K562 (cell line): ENCODE data around the gene SESN2. TPM values are rescaled to one million over a fixed set of nuclear protein-coding genes. Genes with fewer than 3 reads are reported as not detected.

Experiments used
- ARNT ChIP-seq, 2 experiments: fragments of 450-650 bp; IDR thresholded peaks; 2 replicates each; pipeline ENCODE4 v1.6.1; 2016; ENCODE audit warnings: mild to moderate bottlenecking in 1 of 2
- DDX20 ChIP-seq: fragments of 450-650 bp; IDR thresholded peaks from 2 replicates; pipeline ENCODE4 v1.6.1; 2016; ENCODE audit warnings: missing genetic modification characterization, low read depth, mild to moderate bottlenecking, missing compliant biosample characterization, moderate library complexity
- FOS ChIP-seq: IDR thresholded peaks from 3 replicates; pipeline ENCODE4 v1.6.1; 2011; ENCODE audit not compliant: insufficient read length; ENCODE audit errors: extremely low read depth
- GTF2A2 ChIP-seq: IDR thresholded peaks from 2 replicates; pipeline ENCODE4 v1.6.1; 2016; ENCODE audit warnings: mild to moderate bottlenecking, missing genetic modification characterization, missing compliant biosample characterization
- HMGN3 ChIP-seq: IDR thresholded peaks from 2 replicates; pipeline ENCODE4 v1.6.1; 2011; ENCODE audit warnings: borderline replicate concordance, low read depth, mild to moderate bottlenecking, mixed read lengths, low read length; ENCODE audit not compliant: insufficient read length; ENCODE audit errors: extremely low read depth
- HNRNPK ChIP-seq: fragments of 200-400 bp; formaldehyde crosslinking; IDR thresholded peaks from one replicate; pipeline ENCODE4 v1.6.1; 2018; ENCODE audit warnings: mild to moderate bottlenecking, low read depth, low read length; ENCODE audit not compliant: poor library complexity, severe bottlenecking
- KAT7 ChIP-seq: sonication (generic); formaldehyde crosslinking; IDR thresholded peaks from 2 replicates; pipeline ENCODE4 v1.8.0; 2022; ENCODE audit warnings: missing genetic modification reagents, mild to moderate bottlenecking, borderline replicate concordance
- MCM3 ChIP-seq: fragments of 450-650 bp; IDR thresholded peaks from 2 replicates; pipeline ENCODE4 v1.6.1; 2016
- MYNN ChIP-seq, 2 experiments: sonication (generic); formaldehyde crosslinking in 1 of 2; IDR thresholded peaks; 2 replicates each; pipeline versions ENCODE4 v1.5.0 to v1.6.1; 2016 to 2020; ENCODE audit warnings: antibody characterized with exemption in 1 of 2, missing genetic modification reagents in 1 of 2
- NCOA6 ChIP-seq: fragments of 450-650 bp; IDR thresholded peaks from 2 replicates; pipeline ENCODE4 v1.6.1; 2017; ENCODE audit warnings: mild to moderate bottlenecking
- PHF21A ChIP-seq: fragments of 450-650 bp; IDR thresholded peaks from 2 replicates; pipeline ENCODE4 v1.6.1; 2017; ENCODE audit warnings: low read depth, borderline replicate concordance
- PREB ChIP-seq: sonication (generic); formaldehyde crosslinking; IDR thresholded peaks from 2 replicates; pipeline ENCODE4 v1.8.1; 2023; ENCODE audit warnings: mild to moderate bottlenecking, missing genetic modification reagents
- SP2 ChIP-seq: IDR thresholded peaks from 2 replicates; pipeline ENCODE4 v1.6.1; 2011; ENCODE audit warnings: mild to moderate bottlenecking, low read depth, low read length, moderate library complexity; ENCODE audit not compliant: poor library complexity, severe bottlenecking; ENCODE audit errors: extremely low read depth
- TCFL5 ChIP-seq: fragments of 250-450 bp; sonication (Bioruptor Pico); conservative IDR thresholded peaks from 2 replicates; pipeline ENCODE4 v1.6.1; 2021; ENCODE audit warnings: mild to moderate bottlenecking, moderate library complexity, matching md5 sums
- ZBTB7A ChIP-seq: IDR thresholded peaks from 2 replicates; pipeline ENCODE4 v1.6.1; 2011; ENCODE audit warnings: low read depth, mild to moderate bottlenecking, low read length, moderate library complexity, borderline replicate concordance; ENCODE audit not compliant: control insufficient read depth
- ZFP1 ChIP-seq: fragments of 450-650 bp; formaldehyde crosslinking; IDR thresholded peaks from 2 replicates; pipeline ENCODE4 v1.4.0; 2020; ENCODE audit warnings: mild to moderate bottlenecking, mixed read lengths
- ZNF507 ChIP-seq: conservative IDR thresholded peaks from 2 replicates; pipeline ENCODE4 v1.6.1; 2017; ENCODE audit warnings: missing genetic modification characterization, missing compliant biosample characterization
- ZNF75A ChIP-seq: fragments of 450-650 bp; formaldehyde crosslinking; IDR thresholded peaks from 2 replicates; pipeline ENCODE4 v1.4.0; 2020; ENCODE audit warnings: mild to moderate bottlenecking
- ZNF76 ChIP-seq: fragments of 250-450 bp; sonication (Bioruptor Pico); IDR thresholded peaks from 2 replicates; pipeline ENCODE4 v1.4.0; 2020; ENCODE audit warnings: mild to moderate bottlenecking, moderate library complexity, borderline replicate concordance
- polyA plus RNA-seq, 8 experiments: library from polyadenylated mRNA; depleted of rRNA in 4 of 8; stranded (reverse) in 5 of 8; unstranded in 3 of 8; fragments of >200 nt; fragmentation: Nextera tagmentation in 2 of 8; fragmentation: Illumina TruSeq in 1 of 8; extraction: Ambion mirVana in 2 of 8; extraction: Trizol in 1 of 8; gene quantifications; 2 replicates each; pipeline versions ENCODE4 v1.2.1 to v1.2.3, GENCODE V29; 2011 to 2014; ENCODE audit warnings: inconsistent platforms in 1 of 8, missing spikeins in 1 of 8
- total RNA-seq, 7 experiments: library from RNA; depleted of rRNA in 6 of 7; stranded (reverse); fragments of >200 nt in 6 of 7; fragmentation: Illumina TruSeq in 2 of 7; extraction: Trizol in 2 of 7; gene quantifications; 2 replicates each; pipeline versions ENCODE4 v1.2.1 to v1.2.3, GENCODE V29; 2011 to 2021; ENCODE audit warnings: low replicate concordance in 1 of 7
- TF ChIP-seq, protein P1 (sequence below): sonication (generic); formaldehyde crosslinking; IDR thresholded peaks from 2 replicates; pipeline ENCODE4 v1.8.0; 2022; ENCODE audit warnings: mild to moderate bottlenecking, missing genetic modification reagents, borderline replicate concordance
- TF ChIP-seq, protein P2 (sequence below): fragments of 450-650 bp; formaldehyde crosslinking; IDR thresholded peaks from 2 replicates; pipeline ENCODE4 v1.4.0; 2020; ENCODE audit warnings: mild to moderate bottlenecking, mixed read lengths
- TF ChIP-seq, protein P3 (sequence below): fragments of 250-450 bp; sonication (Bioruptor Pico); IDR thresholded peaks from 2 replicates; pipeline ENCODE4 v1.5.0; 2021

Gene SESN2
- total and polyA plus RNA-seq, 9 of the 15 experiments (the other 6 are each of a cell fraction or from before 2014, with no cell fraction given), result 3.7 to 71.3 (median 16.8) TPM

GRCh38 chr1:28259252-28259933 is at the start of gene SESN2 (continued):
- TF ChIP-seq PREB (no peak), ZNF75A (CRISPR knock-in tag) (no peak), GTF2A2 (no peak), TCFL5 (no peak), FOS (peak; percentile 76), ZNF507 (tag) (no peak), MYNN (IDR thresholded peaks at IDR 0.05) (no peak), MYNN (CRISPR knock-in tag; IDR thresholded peaks at IDR 0.05) (peak; percentile 59; the same call in 1 of the 2 replicates), ARNT (IDR thresholded peaks at IDR 0.05) (no peak), PHF21A (no peak), ZFP1 (CRISPR knock-in tag) (no peak), ZNF76 (CRISPR knock-in tag) (0 out of 2 replicates have a peak, but pooled peaks have one; percentile 65), ZBTB7A (0 out of 2 replicates have a peak, but pooled peaks have one; percentile 11), HNRNPK (no peak), KAT7 (peak; percentile 96), MCM3 (no peak), NCOA6 (no peak), DDX20 (tag) (no peak), HMGN3 (peak; percentile 92), SP2 (no peak)
- TF ChIP-seq, protein P1, sequence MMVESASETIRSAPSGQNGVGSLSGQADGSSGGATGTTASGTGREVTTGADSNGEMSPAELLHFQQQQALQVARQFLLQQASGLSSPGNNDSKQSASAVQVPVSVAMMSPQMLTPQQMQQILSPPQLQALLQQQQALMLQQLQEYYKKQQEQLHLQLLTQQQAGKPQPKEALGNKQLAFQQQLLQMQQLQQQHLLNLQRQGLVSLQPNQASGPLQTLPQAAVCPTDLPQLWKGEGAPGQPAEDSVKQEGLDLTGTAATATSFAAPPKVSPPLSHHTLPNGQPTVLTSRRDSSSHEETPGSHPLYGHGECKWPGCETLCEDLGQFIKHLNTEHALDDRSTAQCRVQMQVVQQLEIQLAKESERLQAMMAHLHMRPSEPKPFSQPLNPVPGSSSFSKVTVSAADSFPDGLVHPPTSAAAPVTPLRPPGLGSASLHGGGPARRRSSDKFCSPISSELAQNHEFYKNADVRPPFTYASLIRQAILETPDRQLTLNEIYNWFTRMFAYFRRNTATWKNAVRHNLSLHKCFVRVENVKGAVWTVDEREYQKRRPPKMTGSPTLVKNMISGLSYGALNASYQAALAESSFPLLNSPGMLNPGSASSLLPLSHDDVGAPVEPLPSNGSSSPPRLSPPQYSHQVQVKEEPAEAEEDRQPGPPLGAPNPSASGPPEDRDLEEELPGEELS, result peak; percentile 50; the same call in 1 of the 2 replicates
- TF ChIP-seq, protein P2, sequence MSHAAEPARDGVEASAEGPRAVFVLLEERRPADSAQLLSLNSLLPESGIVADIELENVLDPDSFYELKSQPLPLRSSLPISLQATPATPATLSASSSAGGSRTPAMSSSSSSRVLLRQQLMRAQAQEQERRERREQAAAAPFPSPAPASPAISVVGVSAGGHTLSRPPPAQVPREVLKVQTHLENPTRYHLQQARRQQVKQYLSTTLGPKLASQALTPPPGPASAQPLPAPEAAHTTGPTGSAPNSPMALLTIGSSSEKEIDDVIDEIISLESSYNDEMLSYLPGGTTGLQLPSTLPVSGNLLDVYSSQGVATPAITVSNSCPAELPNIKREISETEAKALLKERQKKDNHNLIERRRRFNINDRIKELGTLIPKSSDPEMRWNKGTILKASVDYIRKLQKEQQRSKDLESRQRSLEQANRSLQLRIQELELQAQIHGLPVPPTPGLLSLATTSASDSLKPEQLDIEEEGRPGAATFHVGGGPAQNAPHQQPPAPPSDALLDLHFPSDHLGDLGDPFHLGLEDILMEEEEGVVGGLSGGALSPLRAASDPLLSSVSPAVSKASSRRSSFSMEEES (CRISPR knock-in tag), result no peak
- TF ChIP-seq, protein P3, sequence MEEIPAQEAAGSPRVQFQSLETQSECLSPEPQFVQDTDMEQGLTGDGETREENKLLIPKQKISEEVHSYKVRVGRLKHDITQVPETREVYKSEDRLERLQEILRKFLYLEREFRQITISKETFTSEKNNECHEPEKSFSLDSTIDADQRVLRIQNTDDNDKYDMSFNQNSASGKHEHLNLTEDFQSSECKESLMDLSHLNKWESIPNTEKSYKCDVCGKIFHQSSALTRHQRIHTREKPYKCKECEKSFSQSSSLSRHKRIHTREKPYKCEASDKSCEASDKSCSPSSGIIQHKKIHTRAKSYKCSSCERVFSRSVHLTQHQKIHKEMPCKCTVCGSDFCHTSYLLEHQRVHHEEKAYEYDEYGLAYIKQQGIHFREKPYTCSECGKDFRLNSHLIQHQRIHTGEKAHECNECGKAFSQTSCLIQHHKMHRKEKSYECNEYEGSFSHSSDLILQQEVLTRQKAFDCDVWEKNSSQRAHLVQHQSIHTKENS, result no peak
